HG03457 (cell line): Measurements from ENCODE around the gene RPS6KB1.
"Not testable (repeated sequence)": the region's sequence is repeated elsewhere in the genome, so short reads cannot be mapped to it uniquely, and the experiment has no call there.

ENCODE experiments used
- ATAC-seq: cut with Tn5 transposase; IDR thresholded peaks from one replicate; pipeline ENCODE4 v1.9.1; 2021; ENCODE audit warnings: moderate number of reproducible peaks; ENCODE audit not compliant: unreplicated experiment

RPS6KB1 gene

DNA sequence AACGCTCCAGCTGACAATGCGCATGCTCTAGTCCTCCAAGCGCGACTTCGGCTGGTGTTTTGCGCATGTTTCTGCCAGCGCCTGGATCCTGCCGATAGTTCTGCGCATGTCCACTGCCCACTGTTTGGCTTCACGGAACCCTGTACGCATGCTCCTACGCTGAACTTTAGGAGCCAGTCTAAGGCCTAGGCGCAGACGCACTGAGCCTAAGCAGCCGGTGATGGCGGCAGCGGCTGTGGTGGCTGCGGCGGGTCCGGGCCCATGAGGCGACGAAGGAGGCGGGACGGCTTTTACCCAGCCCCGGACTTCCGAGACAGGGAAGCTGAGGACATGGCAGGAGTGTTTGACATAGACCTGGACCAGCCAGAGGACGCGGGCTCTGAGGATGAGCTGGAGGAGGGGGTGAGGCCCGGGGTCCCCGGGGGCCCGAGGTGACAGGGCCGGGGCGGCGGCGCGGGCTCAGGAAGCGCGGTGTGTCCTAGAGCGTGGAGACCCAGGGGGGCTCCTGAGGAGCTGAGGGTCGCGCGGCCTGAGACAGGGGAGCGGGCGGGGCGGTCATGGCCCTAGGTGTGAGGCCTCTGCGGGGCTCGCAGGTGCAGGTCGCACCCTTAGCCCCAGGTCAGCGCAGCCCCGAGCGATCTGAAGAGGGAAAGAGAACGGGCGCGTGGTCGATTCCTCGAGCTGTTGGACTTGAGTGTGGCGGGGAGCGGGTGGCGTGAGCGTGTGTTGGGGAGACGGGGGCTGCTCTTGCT lies at the start of gene RPS6KB1, which contains the start of gene TUBD1:
Gene RPS6KB1 (plus strand): TSS at position 198 of the 752 bp plus-strand sequence. CDS start 64 bp downstream, at position 262.
Gene TUBD1 (minus strand): TSS at position 20 of the 752 bp plus-strand sequence. CDS start 1,941 bp downstream, outside the sequence.
- peak; percentile 72 for ATAC-seq

DNA sequence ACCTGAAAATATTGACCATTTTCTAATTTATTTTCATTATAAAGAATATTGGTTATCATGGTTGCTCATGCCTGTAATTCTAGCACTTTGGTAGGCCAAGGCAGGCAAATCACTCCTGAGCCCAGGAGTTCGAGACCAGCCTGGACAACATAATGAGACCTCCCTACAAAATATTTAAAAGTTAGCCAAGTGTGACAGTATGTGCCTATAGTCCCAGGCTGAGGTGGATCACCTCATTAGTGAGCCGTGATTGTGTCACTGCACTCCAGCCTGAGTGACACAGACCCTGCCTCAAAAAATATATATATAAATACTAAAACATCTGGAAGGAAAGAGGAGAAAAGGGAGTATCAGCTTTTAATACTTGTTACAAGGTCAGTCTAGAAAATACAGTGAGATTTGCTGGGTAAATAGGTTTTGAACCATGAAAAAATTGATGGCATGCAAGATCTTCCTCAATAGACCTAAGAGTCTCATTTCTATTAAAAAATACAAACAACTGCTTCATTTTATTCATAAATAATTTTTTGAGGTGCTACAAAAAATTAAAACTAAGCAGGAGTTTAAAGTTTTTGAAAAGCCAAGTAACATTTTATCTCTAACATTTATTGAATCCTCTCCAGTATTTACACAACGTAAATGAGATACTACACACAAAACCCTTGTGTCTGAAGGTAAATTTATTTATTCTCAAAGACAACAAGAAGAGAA lies 47.9 kb upstream of the RPS6KB1 start:
- no peak for ATAC-seq

DNA sequence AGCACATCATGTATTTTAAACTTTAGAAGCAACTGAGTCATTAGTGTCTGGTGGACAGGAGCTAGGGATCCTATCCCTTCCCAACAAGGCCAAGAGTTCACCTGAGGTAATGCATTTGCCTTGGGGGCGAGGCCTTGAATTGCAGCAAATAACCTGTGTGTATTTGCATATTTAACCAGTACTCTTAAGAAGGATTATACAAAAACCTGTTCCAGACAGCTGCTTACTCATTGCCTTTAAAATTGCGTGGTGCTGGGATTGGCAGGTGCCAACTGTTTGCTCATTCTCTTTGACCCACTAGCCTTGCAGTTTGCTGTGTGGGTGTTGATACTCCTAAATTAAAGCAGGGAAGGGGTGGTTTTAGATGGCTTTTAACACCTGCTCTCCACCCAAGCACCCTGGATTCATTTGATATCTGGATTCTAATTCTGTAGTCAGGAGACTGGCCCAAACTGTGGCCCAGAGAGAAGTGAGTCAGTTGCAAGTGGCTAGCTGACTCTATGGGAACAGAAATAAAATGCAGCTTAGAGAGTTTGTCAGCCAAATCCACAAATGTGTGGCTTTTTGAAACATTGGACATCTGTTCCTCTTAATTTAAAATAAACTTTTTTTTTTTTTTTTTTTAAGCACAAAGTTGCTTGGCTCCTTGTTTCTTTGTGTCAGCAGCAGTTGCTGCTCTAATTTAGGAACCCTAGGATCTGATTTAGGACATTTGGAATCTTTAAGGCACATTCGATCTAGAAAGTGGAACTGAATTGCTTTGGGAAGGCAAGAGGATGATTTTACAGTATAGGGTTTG lies 47.1 kb upstream of the RPS6KB1 start:
- ATAC-seq, result no peak

DNA sequence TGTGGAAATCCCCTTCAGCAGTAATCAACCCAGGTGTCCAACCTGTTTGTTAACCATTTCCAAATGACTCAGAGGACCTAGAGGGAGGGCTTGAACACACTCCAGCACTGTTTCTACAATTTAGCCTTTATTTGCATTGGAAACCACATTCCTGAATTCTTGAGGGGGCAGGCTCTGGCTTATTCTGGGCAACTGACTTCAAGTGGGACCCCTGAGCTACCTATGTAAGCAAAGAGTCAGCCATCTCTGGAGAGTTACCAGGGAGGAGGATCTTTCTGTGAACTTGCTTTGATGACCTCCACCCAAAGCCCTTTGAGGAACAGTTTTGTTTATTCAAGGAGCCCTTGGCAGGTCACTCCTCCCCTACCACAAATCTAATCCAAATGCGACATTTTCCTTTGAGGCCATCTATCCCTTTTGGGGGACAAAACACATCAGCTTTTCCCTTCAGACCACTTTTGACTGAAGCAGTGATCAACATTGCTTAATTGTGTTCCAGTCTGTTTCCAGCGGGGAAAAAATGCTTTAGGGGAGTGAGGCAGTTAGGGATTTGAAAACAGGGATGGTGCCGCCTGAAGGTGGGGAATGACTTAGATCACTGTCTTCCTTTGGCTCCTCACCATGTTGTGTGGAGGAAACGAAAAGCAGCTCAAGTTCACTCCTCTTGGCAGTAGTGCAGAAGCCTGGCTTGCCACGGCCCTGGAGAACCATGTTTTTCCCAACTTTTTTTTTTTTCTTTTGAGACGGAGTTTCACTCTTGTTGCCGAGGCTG lies 46.3 kb upstream of the RPS6KB1 start:
- ATAC-seq, result no peak

DNA sequence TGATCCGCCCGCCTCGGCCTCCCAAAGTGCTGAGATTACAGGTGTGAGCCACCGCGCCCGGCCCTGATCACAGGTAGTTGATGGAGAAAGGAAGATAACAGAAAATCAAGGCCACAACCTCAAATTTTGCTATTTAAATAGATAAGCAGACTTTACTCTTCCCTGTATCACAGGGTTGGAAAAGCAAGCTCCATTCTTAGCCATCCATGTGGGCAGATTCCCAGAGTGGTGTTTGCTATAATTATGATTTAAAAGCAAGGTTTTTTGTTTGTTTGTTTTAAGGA lies 44.6 kb upstream of the RPS6KB1 start:
- no peak for ATAC-seq

DNA sequence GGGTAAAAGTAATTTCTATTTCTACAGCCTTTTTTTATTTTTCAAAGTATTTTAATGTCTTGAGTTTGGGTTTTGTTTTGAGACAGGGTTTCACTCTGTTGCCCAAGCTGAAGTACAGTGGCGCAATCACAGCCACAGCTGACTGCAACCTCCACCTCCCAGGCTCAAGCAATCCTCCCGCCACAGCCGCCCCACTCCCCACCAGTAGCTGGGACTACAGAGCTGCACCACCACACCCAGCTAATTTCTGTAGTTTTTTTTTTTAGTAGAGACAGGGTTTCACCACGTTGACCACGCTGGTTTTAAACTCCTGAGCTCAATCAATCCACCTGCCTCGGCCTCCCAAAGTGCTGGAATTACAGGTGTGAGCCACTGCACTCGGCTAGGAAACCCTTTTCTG lies 44.1 kb upstream of the RPS6KB1 start:
- no peak for ATAC-seq

DNA sequence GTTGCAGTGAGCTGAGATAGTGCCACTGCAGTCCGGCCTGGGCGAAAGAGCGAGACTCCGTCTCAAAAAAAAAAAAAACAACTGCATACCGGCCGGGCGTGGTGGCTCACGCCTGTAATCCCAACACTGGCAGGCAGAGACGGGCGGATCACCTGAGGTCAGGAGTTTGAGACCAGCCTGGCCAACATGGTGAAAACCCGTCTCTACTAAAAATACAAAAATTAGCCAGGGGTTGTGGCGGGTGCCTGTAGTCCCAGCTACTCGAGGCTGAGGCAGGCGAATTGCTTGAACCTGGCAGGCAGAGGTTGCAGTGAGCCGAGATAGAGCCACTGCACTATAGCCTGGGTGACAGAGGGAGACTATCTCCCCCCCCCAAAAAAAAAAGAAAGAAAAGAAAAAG lies 42.6 kb upstream of the RPS6KB1 start:
- ATAC-seq, result not testable (repeated sequence)

DNA sequence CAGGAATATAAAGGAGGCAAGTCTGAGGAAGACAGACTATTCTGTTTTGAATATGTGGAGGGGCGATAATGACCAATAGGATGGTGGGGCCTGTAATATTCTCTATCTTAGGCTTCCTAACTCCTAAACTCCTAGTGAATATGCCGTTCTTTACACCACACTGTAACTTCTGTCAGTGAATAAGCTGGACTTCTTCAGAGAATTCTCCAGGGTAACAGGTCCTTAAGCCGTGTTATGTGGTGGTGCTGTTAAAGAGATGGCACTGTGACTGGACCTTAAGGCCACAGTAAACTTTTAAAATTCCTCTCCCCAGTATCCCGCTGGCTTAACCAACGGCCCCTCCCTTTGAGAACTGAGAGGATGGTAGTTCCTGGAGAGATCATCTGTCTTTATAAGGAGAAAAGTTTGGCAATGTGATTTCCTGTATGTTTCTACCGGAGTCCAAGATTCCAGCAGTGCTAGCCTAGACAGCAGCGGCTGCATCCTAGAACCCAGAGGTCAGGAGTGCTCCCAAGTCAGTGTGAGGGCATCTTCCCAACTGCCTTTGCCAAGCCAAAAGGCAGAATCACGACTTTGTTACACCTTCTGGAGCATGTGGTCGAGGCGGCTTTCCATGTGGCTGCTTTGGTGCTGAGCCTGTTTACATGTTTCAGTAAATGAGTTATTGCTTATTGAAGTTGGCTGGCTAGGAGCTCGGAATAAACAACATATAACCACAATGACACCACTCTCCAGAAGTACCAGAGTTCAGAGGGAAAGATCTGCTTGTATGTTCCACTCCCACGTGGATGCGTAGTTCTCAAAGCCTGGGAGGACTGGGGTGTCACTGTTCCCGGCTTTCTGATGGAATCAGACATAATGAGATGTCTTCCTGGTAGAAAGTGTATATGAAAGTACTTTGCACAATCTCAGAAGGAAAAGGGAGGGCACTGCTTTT lies 41.2 kb upstream of the RPS6KB1 start:
- ATAC-seq, result no peak

DNA sequence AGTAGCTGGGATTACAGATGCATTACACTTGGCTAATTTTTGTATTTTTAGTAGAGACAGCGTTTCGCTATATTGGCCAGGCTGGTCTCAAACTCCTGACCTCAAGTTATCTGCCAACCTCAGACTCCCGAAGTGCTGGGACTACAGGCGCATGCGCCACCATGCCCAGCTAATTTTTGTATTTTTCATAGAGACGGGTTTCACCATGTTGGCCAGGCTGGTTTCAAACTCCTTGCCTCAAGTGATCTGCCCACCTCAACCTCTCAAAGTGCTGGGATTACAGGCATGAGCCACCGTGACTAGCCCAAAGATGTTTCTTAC lies 40.1 kb upstream of the RPS6KB1 start:
- ATAC-seq, result not testable (repeated sequence)

DNA sequence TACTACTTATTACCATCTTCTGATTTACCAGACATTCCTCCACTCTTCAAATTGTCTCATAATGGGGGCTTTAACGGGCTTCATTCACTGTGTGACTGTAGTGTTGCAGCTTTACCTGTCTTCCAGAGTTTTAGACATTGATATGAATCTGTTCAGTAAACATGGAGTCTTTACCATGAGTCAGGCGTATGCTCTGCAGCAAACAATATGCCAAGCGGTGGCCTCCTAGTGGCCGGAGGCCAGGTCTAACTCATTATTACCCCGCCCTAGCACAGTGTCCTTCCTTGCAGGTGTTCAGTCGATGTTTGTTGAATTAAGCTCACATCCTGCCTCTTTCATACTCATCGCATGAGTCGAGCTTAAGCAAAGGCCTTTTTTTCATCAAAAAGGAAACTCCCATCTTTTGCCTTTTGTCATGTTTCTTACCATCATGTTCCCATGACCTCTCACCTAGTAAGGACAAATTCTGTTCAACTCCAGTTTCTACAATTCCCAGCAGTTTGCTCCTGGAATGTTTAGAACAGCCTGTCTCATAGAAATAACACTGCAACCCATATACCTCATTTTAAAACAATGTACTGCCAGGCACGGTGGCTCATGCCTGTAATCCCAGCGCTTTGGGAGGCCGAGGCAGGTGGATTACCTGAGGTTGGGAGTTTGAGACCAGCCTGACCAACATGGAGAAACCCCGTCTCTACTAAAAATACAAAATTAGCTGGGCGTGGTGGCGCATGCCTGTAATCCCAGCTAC lies 39.6 kb upstream of the RPS6KB1 start:
- ATAC-seq, result no peak

DNA sequence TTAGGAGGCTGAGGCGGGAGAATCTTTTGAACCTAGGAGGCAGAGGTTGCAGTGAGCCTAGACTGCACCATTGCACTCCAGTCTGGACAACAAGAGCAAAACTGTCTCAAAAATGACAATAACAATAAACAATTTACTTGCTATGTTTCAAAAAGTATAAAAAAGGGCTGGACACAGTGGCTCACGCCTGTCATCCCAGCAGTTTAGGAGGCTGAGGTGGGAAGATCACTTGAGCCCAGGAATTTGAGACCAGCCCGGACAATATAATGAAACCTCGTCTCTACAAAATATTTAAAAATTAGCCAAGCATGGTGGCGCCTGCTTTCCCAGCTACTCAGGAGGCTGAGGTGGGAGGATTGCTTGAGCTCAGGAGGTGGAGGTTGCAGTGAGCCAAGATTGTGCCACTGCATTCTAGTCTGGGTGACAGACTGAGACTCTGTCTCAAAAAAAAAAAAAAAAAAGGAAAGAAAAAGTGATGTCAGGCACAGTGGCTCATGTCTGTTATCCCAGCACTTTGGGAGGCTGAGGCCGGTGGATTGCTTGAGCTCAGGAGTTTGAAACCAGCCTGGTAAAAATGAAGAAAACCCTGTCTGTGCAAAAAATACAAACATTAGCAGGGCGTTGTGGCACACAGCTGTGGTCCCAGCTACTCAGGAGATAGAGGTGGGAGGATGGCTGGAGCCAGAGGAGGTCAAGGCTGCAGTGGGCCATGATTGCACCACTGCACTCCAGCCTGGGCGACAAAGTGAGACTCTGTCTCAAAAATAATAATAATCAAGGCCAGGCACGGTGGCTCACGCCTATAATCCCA lies 38.8 kb upstream of the RPS6KB1 start:
- not testable (repeated sequence) for ATAC-seq

DNA sequence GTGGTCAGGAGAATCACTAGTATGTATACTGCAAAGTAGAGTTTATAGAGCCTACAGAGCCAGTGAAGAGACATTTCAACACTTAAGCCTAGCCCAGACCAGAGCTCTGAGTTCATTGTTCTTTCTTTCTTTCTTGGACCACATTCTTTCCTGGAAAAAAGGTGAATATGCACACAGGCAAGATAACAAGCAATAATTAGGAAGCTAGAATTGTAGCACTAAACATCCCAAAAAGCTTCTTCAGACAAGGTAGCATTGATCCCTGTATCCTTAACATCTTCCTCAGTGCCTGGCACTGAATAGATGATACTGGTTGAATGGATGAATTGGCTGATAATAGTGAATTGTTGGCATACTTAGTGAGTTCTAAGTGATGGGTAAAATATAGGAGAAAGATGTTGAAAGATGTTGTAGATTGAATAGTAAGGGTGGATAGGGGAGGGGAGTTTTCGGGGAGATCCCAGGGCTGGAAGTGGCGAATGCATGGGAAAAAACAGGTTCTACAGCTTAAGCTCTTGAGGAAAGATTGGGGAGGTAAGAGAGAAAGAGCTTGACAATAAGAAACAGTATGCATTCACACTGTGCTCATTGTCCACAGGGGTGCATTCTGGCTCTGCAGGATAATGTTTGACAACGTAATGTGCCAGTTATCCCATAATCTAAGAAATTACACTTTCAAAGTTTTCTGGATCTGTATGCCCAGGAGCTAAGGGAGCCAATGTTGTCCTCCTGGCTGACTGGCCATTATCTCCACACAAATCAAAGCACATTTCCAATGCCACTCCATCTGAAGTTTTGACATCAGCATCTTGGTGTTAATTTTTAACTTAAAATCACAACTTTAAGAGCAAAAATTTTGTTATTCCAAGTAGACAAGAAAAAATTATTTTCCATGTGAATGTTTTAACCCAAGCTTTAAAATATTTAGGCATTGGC lies 35.8 kb upstream of the RPS6KB1 start:
- ATAC-seq, result no peak

DNA sequence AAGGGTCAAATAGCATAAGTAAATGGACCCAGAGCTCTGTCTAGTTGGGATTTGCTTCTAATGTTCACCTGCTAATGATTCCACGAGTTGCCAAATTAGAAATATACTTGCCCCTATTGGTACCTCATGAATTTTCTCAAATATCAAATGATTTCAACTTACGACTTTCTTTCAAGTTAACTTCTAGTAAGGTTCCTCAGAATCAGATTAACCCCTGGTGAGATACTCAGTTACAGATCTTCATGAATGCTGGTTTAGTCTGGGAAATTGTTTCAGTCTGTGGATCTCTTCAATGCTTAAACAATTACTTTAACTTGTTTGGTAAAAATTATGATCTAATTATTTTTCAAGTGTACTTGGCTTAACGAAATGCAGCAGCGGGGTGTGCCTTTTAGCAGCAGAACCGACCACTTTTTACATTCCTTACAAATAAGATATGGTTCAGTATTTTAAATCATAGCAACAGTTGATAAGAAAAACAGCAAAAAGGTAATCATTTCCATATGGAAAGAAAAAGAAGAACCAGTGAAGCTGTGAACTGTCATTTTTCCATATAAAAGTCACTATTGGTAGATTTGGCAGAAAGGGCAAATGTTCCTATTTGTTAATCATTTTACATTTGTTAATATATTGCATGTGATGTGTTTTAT lies 34.6 kb upstream of the RPS6KB1 start:
- ATAC-seq, result no peak

DNA sequence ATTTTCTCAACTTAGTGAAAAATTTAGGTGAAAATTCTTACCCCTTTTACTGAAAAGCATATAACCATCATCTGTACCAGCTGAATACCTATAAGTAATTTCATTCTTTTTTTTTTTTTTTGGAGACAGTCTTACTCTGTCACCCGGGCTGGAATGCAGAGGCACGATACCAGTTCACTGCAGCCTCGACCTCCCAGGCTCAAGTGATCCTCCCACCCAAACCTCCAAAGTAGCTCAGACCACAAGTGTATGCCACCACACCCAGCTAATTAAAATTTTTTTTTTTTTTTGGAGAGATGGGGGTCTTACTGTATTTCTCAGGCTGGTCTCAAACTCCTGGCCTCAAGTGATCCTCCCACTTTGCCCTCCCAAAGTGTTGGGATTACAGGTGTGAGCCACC lies 34.0 kb upstream of the RPS6KB1 start:
- ATAC-seq, result no peak

DNA sequence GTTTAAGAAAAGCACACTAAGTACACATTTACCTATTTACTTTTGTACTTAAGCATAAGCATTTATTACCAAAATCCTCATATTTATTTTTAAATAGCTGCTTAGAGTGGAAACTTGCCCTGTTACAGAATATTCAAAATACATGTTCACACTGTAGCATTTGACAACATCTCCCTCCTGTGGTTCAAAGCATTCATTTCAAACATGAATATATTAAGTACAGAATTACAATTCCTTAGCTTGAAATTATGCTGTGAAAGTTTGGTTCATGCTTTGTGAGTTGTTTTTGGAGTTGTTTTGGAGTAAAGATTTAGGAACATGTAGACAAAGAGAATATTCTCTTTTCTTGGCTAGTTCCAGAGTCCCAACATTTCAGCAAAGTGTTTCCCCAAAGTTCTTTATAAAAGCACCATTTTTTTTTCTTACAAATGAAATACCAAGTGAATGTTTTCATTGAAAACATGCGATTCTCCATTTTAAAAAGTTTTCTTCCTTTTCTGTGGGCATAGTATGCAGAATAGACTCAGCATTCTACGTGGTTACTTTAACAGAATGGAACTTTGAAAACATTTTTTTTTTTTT lies 33.4 kb upstream of the RPS6KB1 start:
- ATAC-seq, result no peak

DNA sequence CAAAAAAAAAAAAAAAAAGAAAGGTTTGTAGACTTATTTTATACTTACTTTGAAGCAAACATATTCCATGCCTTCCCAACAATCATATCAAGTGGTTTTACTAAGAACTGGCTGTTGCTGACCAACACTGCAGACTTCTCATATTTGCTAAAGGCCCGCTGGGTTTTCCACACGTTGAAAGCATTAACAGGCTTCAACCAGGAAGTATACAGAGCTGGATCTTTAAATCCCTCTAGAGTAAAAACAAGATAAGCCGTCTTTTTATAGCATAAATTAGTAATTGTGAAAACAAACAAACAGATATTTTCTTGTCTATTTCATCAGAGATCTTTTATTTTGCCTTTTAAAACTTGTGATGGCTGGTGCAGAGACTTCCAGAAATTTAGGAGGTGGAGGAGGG lies 29.3 kb upstream of the RPS6KB1 start:
- no peak for ATAC-seq

DNA sequence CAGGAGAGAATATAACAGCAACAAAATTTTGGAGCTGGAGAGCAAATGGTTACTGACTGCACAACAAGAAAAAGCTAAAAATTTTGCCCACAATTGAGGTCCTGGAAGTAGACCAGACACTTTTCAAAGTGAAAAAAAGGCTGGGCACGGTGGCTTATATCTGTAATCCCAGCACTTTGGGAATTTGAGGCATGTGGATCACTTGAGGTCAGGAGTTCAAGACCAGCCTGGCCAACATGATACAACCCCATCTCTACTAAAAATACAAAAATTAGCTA lies 23.0 kb upstream of the RPS6KB1 start:
- no peak for ATAC-seq
